ENCODE results near the gene FDXR.

DNA sequence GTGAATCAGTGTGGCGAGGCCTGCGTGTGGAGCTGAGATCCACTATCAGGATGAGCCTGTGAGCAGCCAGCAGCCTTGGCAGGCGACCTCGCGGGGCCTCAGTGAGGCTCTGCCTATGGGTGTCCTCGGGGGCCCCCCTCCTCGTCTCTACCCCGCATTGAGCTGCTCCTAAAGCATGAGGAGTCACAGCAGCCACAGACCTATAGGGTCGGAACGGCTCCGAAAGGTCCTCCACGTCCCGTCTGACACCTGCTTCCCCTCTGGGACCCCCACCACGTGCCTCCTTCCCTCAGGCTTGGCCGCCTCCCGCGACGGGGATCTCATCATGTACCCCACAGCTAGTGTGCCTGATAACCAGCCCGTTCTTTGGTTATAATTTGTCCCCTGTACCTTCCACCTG lies 41.9 kb downstream of the FDXR start:
- TF ChIP-seq, protein P1, sequence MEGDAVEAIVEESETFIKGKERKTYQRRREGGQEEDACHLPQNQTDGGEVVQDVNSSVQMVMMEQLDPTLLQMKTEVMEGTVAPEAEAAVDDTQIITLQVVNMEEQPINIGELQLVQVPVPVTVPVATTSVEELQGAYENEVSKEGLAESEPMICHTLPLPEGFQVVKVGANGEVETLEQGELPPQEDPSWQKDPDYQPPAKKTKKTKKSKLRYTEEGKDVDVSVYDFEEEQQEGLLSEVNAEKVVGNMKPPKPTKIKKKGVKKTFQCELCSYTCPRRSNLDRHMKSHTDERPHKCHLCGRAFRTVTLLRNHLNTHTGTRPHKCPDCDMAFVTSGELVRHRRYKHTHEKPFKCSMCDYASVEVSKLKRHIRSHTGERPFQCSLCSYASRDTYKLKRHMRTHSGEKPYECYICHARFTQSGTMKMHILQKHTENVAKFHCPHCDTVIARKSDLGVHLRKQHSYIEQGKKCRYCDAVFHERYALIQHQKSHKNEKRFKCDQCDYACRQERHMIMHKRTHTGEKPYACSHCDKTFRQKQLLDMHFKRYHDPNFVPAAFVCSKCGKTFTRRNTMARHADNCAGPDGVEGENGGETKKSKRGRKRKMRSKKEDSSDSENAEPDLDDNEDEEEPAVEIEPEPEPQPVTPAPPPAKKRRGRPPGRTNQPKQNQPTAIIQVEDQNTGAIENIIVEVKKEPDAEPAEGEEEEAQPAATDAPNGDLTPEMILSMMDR (conservative IDR thresholded peaks at IDR 0.05) = no peak
- no peak for TF ChIP-seq EZH2 (IDR thresholded peaks at IDR 0.05; ENCODE audit: low read depth)

Measured in PC-9 (cell line).